Measurements from ENCODE around the gene CMTM2.
"Not testable (repeated sequence)": the region's sequence is repeated elsewhere in the genome, so short reads cannot be mapped to it uniquely, and the experiment has no call there.

GRCh38 chr16:66631558-66631957, 52.3 kb downstream of the CMTM2 start:
- TF ChIP-seq CTCF (conservative IDR thresholded peaks at IDR 0.05; ENCODE audit: low read length); EZH2phosphoT487 (IDR thresholded peaks at IDR 0.05; ENCODE audit: borderline replicate concordance): not testable (repeated sequence)

All from Loucy (cell line).